ENCODE results near the gene BBX.

DNA sequence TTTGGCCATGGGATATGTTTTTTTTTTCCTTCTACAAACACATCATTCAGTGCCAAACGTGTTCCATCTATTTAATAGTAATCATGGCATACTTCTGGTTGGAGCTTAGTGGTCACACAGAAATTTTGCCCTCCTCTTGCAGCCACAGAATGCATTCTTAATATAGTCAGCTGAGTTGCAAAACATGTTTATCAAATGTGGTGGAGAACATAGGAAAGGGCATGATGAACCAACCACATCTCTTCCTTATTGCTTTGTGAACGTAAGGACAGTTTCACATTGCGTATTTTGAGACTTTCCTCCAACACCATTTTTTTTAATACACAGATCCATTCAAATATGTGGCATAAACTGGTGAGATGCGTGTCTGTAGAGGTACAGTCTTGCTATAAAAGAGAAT, 106.8 kb downstream of the BBX start:
- TF ChIP-seq CBFB (CRISPR knock-in tag; IDR thresholded peaks at IDR 0.05) = no peak
- TF ChIP-seq, protein P1, sequence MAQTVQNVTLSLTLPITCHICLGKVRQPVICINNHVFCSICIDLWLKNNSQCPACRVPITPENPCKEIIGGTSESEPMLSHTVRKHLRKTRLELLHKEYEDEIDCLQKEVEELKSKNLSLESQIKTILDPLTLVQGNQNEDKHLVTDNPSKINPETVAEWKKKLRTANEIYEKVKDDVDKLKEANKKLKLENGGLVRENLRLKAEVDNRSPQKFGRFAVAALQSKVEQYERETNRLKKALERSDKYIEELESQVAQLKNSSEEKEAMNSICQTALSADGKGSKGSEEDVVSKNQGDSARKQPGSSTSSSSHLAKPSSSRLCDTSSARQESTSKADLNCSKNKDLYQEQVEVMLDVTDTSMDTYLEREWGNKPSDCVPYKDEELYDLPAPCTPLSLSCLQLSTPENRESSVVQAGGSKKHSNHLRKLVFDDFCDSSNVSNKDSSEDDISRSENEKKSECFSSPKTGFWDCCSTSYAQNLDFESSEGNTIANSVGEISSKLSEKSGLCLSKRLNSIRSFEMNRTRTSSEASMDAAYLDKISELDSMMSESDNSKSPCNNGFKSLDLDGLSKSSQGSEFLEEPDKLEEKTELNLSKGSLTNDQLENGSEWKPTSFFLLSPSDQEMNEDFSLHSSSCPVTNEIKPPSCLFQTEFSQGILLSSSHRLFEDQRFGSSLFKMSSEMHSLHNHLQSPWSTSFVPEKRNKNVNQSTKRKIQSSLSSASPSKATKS (CRISPR knock-in tag; IDR thresholded peaks at IDR 0.05) = no peak
- TF ChIP-seq, protein P2, sequence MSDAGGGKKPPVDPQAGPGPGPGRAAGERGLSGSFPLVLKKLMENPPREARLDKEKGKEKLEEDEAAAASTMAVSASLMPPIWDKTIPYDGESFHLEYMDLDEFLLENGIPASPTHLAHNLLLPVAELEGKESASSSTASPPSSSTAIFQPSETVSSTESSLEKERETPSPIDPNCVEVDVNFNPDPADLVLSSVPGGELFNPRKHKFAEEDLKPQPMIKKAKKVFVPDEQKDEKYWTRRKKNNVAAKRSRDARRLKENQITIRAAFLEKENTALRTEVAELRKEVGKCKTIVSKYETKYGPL (CRISPR knock-in tag; IDR thresholded peaks at IDR 0.05) = no peak
- TF ChIP-seq, protein P3, sequence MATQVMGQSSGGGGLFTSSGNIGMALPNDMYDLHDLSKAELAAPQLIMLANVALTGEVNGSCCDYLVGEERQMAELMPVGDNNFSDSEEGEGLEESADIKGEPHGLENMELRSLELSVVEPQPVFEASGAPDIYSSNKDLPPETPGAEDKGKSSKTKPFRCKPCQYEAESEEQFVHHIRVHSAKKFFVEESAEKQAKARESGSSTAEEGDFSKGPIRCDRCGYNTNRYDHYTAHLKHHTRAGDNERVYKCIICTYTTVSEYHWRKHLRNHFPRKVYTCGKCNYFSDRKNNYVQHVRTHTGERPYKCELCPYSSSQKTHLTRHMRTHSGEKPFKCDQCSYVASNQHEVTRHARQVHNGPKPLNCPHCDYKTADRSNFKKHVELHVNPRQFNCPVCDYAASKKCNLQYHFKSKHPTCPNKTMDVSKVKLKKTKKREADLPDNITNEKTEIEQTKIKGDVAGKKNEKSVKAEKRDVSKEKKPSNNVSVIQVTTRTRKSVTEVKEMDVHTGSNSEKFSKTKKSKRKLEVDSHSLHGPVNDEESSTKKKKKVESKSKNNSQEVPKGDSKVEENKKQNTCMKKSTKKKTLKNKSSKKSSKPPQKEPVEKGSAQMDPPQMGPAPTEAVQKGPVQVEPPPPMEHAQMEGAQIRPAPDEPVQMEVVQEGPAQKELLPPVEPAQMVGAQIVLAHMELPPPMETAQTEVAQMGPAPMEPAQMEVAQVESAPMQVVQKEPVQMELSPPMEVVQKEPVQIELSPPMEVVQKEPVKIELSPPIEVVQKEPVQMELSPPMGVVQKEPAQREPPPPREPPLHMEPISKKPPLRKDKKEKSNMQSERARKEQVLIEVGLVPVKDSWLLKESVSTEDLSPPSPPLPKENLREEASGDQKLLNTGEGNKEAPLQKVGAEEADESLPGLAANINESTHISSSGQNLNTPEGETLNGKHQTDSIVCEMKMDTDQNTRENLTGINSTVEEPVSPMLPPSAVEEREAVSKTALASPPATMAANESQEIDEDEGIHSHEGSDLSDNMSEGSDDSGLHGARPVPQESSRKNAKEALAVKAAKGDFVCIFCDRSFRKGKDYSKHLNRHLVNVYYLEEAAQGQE (IDR thresholded peaks at IDR 0.05; ENCODE audit: borderline replicate concordance in 1 of 2, low read depth in 1 of 2, low read length in 2 of 2) = no peak
